ENCODE data around the gene RAET1E.

DNA sequence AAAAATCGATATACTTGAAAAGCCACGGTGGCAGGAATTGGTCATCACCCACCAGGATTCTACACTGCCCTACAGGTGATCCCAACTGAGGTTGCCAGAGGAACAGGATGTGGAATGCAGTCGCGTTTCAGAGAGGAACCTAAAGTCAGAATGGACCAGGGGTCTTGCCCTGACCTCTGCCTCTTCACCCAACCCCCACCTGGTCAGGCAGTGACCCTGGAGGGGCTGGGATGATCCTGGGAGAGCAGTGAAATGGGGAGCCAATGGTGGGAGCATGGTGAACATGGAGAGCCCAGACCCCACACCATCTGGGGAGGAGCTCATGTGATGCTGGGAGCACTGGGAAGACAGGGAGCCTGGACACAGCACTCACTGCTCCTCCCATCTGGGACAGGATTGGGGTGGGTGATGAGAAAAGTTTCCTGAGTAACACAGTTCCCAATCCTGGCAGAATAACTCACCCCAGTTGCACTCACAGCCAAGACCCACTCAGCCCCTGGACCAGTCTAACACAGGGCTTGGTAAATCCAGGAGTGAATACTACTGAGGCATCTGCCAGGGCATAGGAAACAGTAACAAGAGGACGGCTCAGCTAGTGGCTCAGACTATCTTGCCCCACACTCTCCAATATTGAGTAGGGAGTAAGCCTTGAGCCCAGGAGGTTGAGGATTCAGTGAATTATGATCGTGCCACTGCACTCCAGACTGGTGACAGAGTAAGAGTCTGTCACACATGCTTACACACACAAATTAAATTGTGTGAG is 42.2 kb upstream of the RAET1E start:
- TF ChIP-seq POLR2A (IDR thresholded peaks at IDR 0.05): no peak
- TF ChIP-seq, protein P1, sequence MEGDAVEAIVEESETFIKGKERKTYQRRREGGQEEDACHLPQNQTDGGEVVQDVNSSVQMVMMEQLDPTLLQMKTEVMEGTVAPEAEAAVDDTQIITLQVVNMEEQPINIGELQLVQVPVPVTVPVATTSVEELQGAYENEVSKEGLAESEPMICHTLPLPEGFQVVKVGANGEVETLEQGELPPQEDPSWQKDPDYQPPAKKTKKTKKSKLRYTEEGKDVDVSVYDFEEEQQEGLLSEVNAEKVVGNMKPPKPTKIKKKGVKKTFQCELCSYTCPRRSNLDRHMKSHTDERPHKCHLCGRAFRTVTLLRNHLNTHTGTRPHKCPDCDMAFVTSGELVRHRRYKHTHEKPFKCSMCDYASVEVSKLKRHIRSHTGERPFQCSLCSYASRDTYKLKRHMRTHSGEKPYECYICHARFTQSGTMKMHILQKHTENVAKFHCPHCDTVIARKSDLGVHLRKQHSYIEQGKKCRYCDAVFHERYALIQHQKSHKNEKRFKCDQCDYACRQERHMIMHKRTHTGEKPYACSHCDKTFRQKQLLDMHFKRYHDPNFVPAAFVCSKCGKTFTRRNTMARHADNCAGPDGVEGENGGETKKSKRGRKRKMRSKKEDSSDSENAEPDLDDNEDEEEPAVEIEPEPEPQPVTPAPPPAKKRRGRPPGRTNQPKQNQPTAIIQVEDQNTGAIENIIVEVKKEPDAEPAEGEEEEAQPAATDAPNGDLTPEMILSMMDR (IDR thresholded peaks at IDR 0.05 in 8 of 11, conservative IDR thresholded peaks at IDR 0.05 in 3 of 11): no peak
- no peak for TF ChIP-seq POLR2AphosphoS5 (IDR thresholded peaks at IDR 0.05)
